GM23338 (cell line): ENCODE results near the gene RIPPLY1. TPM values are rescaled to one million over a fixed set of nuclear protein-coding genes. Genes with fewer than 3 reads are reported as not detected.

Source experiments
- ATAC-seq: fragments of 200-7000 bp; cut with Tn5 transposase; 3 replicates; pipeline ENCODE4 v1.9.1; 2020
- DNase-seq: peaks from one replicate; pipeline ENCODE4 v3.0.0-alpha.2; 2015; ENCODE audit warnings: low spot score
- H2AFZ ChIP-seq: fragments of 200-600 bp; sonication (generic); 2 replicates; pipeline ENCODE4 v1.8.0; 2016; ENCODE audit warnings: antibody characterized with exemption, mild to moderate bottlenecking, moderate library complexity
- H3F3A ChIP-seq: fragments of 200-600 bp; sonication (generic); replicated peaks from 2 replicates; pipeline ENCODE4 v1.8.0; 2017; ENCODE audit warnings: antibody characterized with exemption, mixed run types, low read depth
- H3K27ac ChIP-seq: fragments of 200-600 bp; sonication (generic); 2 replicates; pipeline ENCODE4 v1.6.1; 2016; ENCODE audit warnings: low read depth
- H3K27me3 ChIP-seq: fragments of 200-600 bp; sonication (generic); 2 replicates; pipeline ENCODE4 v1.8.0; 2016; ENCODE audit warnings: mild to moderate bottlenecking, mixed run types, moderate library complexity; ENCODE audit not compliant: insufficient read depth
- H3K36me3 ChIP-seq: fragments of 200-600 bp; sonication (generic); 2 replicates; pipeline ENCODE4 v1.8.0; 2016; ENCODE audit warnings: mild to moderate bottlenecking; ENCODE audit not compliant: insufficient read depth
- H3K4me1 ChIP-seq: fragments of 200-600 bp; sonication (generic); 2 replicates; pipeline ENCODE4 v1.8.0; 2016; ENCODE audit warnings: mild to moderate bottlenecking, moderate library complexity; ENCODE audit not compliant: insufficient read depth
- H3K4me2 ChIP-seq: fragments of 200-600 bp; sonication (generic); 2 replicates; pipeline ENCODE4 v1.7.1; 2017; ENCODE audit warnings: mixed run types
- H3K4me3 ChIP-seq: fragments of 200-600 bp; sonication (generic); 2 replicates; pipeline ENCODE4 v1.6.1; 2016; ENCODE audit warnings: mixed run types
- H3K79me2 ChIP-seq: fragments of 200-600 bp; sonication (generic); replicated peaks from 2 replicates; pipeline ENCODE4 v1.8.0; 2017; ENCODE audit warnings: mild to moderate bottlenecking; ENCODE audit not compliant: insufficient read depth
- H3K9me2 ChIP-seq: fragments of 200-600 bp; sonication (generic); 2 replicates; pipeline ENCODE4 v1.8.0; 2017; ENCODE audit not compliant: insufficient read depth
- H4K20me1 ChIP-seq: fragments of 200-600 bp; sonication (generic); replicated peaks from 2 replicates; pipeline ENCODE4 v1.8.0; 2017; ENCODE audit warnings: mild to moderate bottlenecking; ENCODE audit not compliant: insufficient read depth
- H3K27ac Mint-ChIP-seq: 2 replicates; pipeline ENCODE4 v1.8.0; 2020; ENCODE audit warnings: inconsistent platforms, mild to moderate bottlenecking, moderate library complexity, mixed read lengths
- H3K27me3 Mint-ChIP-seq: 3 replicates; pipeline ENCODE4 v1.8.0; 2022; ENCODE audit warnings: low read depth, mild to moderate bottlenecking, moderate library complexity, mixed read lengths, inconsistent platforms; ENCODE audit not compliant: insufficient read depth, poor library complexity
- H3K36me3 Mint-ChIP-seq: 3 replicates; pipeline ENCODE4 v1.8.0; 2021; ENCODE audit warnings: low read depth, mild to moderate bottlenecking, inconsistent platforms, moderate library complexity, mixed read lengths
- H3K4me1 Mint-ChIP-seq: 3 replicates; pipeline ENCODE4 v1.8.0; 2020; ENCODE audit warnings: mild to moderate bottlenecking, inconsistent platforms, mixed read lengths
- H3K4me3 Mint-ChIP-seq: 3 replicates; pipeline ENCODE4 v1.8.0; 2021; ENCODE audit warnings: moderate library complexity, mild to moderate bottlenecking, inconsistent platforms, mixed read lengths
- H3K9me3 Mint-ChIP-seq: 3 replicates; pipeline ENCODE4 v1.8.0; 2020; ENCODE audit warnings: moderate library complexity, mild to moderate bottlenecking, inconsistent platforms, mixed read lengths
- CREB1 ChIP-seq: fragments of 250-450 bp; sonication (Bioruptor Pico); IDR thresholded peaks from 2 replicates; pipeline ENCODE4 v1.5.0; 2020; ENCODE audit warnings: low read depth, mild to moderate bottlenecking, moderate library complexity
- CTCF ChIP-seq, 2 experiments: fragments of 200-600 bp in 1 of 2; sonication (generic) in 1 of 2; conservative IDR thresholded peaks; 2 replicates each; pipeline versions ENCODE4 v1.5.1 to v1.6.1; 2016 to 2017; ENCODE audit warnings: antibody characterized with exemption in 2 of 2, low read depth in 2 of 2, mild to moderate bottlenecking in 2 of 2, moderate library complexity in 1 of 2
- ETS1 ChIP-seq: IDR thresholded peaks from 2 replicates; pipeline ENCODE4 v1.6.1; 2016; ENCODE audit warnings: antibody characterized with exemption
- EZH2 ChIP-seq: fragments of 200-600 bp; sonication (generic); IDR thresholded peaks from one replicate; pipeline ENCODE4 v1.8.0; 2017; ENCODE audit warnings: antibody characterized with exemption, mild to moderate bottlenecking, low read depth; ENCODE audit not compliant: unreplicated experiment
- EZH2phosphoT487 ChIP-seq: fragments of 200-600 bp; sonication (generic); IDR thresholded peaks from one replicate; pipeline ENCODE4 v1.8.1; 2018; ENCODE audit warnings: antibody characterized with exemption; ENCODE audit not compliant: unreplicated experiment
- JUNB ChIP-seq: IDR thresholded peaks from one replicate; pipeline ENCODE4 v1.6.1; 2016; ENCODE audit warnings: antibody characterized with exemption; ENCODE audit not compliant: unreplicated experiment
- NANOG ChIP-seq: IDR thresholded peaks from 2 replicates; pipeline ENCODE4 v1.6.1; 2016; ENCODE audit warnings: antibody characterized with exemption, borderline replicate concordance
- POLR2AphosphoS5 ChIP-seq: IDR thresholded peaks from 2 replicates; pipeline ENCODE4 v1.6.1; 2016; ENCODE audit warnings: antibody characterized with exemption, low read depth
- REST ChIP-seq: IDR thresholded peaks from one replicate; pipeline ENCODE4 v1.6.1; 2018; ENCODE audit warnings: antibody characterized with exemption; ENCODE audit not compliant: unreplicated experiment
- STAT1 ChIP-seq: IDR thresholded peaks from one replicate; pipeline ENCODE4 v1.6.1; 2016; ENCODE audit warnings: antibody characterized with exemption; ENCODE audit not compliant: unreplicated experiment
- ZNF114 ChIP-seq: fragments of 250-450 bp; sonication (Bioruptor Pico); IDR thresholded peaks from 2 replicates; pipeline ENCODE4 v1.5.0; 2020; ENCODE audit warnings: mild to moderate bottlenecking, moderate library complexity
- ZNF331 ChIP-seq: fragments of 250-450 bp; sonication (Bioruptor Pico); IDR thresholded peaks from 2 replicates; pipeline ENCODE4 v1.5.0; 2020; ENCODE audit warnings: low read depth, mild to moderate bottlenecking, moderate library complexity
- ZNF462 ChIP-seq: fragments of 250-450 bp; sonication (Bioruptor Pico); IDR thresholded peaks from 2 replicates; pipeline ENCODE4 v1.5.0; 2020; ENCODE audit warnings: mild to moderate bottlenecking, moderate library complexity
- polyA plus RNA-seq: library from polyadenylated mRNA; unstranded; fragments of >200 nt; fragmentation: Nextera tagmentation; extraction: Ambion mirVana; gene quantifications from 2 replicates; pipeline ENCODE4 v1.2.1, GENCODE V29; 2016
- total RNA-seq: library from RNA; depleted of rRNA; stranded (reverse); fragments of >200 nt; shearing (Covaris generic); gene quantifications from 2 replicates; pipeline ENCODE4 v1.2.3, GENCODE V29; 2014

The RIPPLY1 gene
- total and polyA plus RNA-seq, 2 experiments from 2014 or later, result not detected

- no peak overlapping the region for H2AFZ ChIP-seq
- Mint-ChIP-seq H3K4me1 (peaks cover 8% of the 10 kb centered on the region), H3K9me3 (no peaks in the 10 kb centered on the region), H3K4me3 (no peak overlapping the region), H3K27me3 (peaks cover 5% of the 10 kb centered on the region), H3K27ac (no peak overlapping the region), H3K36me3 (no peaks in the 10 kb centered on the region)
- ATAC-seq, result no peak
- no peaks in the 10 kb centered on the region for H4K20me1 ChIP-seq
- no peak overlapping the region for H3K4me3 ChIP-seq
- H3K27me3 ChIP-seq, result no peaks in the 10 kb centered on the region
- H3K4me2 ChIP-seq, result no peak overlapping the region
- H3K4me1 ChIP-seq, result no peaks in the 10 kb centered on the region
- no peaks in the 10 kb centered on the region for H3K79me2 ChIP-seq
- no peaks in the 10 kb centered on the region for H3K9me2 ChIP-seq
- H3K27ac ChIP-seq, result no peak overlapping the region
- DNase-seq, result no peak
- TF ChIP-seq JUNB, result no peak
- TF ChIP-seq ZNF331 (CRISPR knock-in tag), result no peak
- no peak for TF ChIP-seq CREB1 (CRISPR knock-in tag)
- TF ChIP-seq STAT1, result no peak
- TF ChIP-seq ZNF114 (CRISPR knock-in tag), result no peak
- no peak for TF ChIP-seq NANOG
- no peak for TF ChIP-seq CTCF (conservative IDR thresholded peaks at IDR 0.05; ENCODE audit: low read depth in 2 of 2)
- TF ChIP-seq EZH2, result no peak
- TF ChIP-seq ETS1, result no peak
- no peak for TF ChIP-seq POLR2AphosphoS5
- no peak for TF ChIP-seq ZNF462 (CRISPR knock-in tag)
- no peak for TF ChIP-seq EZH2phosphoT487
- no peak for TF ChIP-seq REST
- H3F3A ChIP-seq, result no peaks in the 10 kb centered on the region
- no peaks in the 10 kb centered on the region for H3K36me3 ChIP-seq
These were observed 18.5 kb upstream of the RIPPLY1 start for GRCh38 chrX:106921637-106922036.
